ENCODE measurements around the gene PYGM.
A peak's percentile ranks its signal among the peaks of the same experiment; 100 is the strongest.

The PYGM gene

DNA sequence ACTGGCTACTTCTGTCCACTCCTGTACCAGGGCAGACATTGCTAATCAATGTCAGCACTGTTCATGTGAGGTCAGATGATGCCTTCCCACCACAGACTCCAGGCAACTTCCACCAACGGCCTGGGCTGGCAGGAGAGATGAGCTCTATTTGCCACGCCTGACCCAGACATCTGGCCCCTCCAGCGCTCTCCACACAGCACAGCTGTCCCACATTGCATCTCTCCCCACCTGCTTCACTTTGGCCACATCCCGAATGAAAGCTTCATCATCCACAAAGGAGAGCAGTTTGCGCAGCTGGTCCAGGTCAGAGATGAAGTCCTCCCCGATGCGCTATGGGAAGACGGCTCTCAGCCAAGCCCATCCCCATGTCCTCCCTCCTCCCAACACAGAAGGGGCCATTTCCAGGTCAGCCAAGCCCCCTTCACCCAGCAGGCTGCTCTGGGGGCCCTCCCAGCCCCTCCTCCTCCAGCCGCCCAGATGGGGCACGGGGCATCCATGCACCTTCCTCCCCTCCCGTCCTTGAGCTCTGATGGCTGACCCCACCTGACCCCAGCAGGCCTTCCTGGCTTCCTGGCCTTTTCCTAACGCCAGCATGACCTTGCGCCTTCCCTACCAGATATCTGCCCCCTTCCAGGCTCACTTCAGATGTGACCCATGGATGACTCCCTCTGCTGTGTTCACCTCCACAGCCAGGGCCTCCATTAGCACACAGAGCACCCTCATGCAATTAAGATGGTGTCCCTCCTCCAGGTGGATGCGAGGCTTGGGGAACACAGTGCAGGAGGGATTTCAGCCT is 7.4 kb downstream of the PYGM start:
- DNase-seq, result no peak

DNA sequence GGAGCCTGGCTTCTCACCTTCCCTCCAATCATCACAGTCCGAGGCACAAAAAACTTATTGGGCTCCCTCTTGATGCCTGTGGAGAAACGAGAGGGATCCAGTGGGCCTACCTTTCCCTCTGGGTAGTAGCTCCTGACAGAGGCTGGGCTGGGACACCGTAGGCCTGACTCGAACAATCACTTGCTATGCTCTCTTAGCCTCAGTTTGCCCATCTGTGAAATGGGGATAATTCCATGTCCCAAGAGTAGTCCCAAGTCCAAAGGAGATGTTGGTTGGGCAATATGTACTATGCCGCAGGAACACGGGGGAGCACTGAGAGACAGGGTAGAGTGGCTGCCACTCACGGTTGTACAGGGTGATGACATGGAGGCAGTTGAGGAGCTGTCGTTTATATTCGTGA is 8.2 kb downstream of the PYGM start:
- DNase-seq, result no peak

- DNase-seq, result no peak
Observed at GRCh38 chr11:64751136-64751535, 8.6 kb downstream of the PYGM start.

- DNase-seq, result no peak
Observed at GRCh38 chr11:64750361-64751054, 9.3 kb downstream of the PYGM start.

DNA sequence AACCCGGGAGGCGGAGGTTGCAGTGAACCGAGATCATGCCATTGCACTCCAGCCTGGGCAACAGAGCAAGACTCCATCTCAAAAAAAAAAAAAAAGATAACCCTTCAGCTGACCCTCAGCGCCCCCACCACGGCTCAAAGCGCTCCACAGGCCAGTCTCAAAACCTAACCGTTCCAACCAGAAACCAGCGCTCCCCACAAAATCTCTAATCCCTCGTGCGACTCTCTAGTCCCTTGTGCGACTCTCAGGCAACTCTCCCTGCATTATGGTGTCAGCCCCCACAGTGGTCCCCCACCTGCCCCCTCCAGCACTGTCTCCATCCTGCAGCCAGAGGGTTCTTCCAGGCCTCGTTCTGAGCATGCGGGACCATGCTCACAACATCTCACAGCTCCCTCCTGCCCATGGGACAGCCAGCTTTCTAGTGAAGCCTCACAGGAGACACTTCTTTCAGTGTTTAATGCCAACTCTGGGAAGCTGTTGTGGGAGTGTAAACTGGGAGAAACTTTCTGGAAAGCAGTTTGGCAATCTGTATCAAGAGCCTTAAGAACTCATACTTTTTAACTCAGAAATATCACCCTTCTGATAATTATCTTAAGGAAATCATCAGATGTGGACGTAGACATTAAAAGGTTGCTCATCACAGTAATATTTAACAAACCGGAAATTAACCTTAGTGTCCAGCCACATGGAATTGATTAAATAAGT is 11.7 kb downstream of the PYGM start:
- DNase-seq, result no peak

- DNase-seq, result no peak
Observed at GRCh38 chr11:64746486-64746885, 13.3 kb downstream of the PYGM start.

- peak; percentile 21 for DNase-seq
Observed at GRCh38 chr11:64745521-64746328, 14.0 kb downstream of the PYGM start.

DNA sequence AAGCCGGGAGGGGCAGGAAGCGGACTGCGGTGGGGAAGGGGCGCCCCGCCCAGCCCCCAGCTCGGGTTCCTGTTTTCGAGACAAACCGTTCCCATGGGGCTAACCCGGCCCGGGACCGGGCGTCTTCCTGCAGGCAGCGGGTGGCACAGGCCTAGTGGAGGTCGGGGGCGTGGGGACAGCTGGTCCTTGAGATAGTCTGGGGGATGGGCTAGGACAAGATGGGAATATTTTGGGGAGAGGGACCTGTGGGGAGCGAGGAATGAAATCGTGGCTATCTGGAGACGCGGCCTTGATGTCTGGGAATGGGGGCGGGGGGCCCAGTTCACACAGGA is 14.6 kb downstream of the PYGM start:
- peak; percentile 25 for DNase-seq

- DNase-seq, result no peak
Observed at GRCh38 chr11:64744544-64745188, 15.1 kb downstream of the PYGM start.

DNA sequence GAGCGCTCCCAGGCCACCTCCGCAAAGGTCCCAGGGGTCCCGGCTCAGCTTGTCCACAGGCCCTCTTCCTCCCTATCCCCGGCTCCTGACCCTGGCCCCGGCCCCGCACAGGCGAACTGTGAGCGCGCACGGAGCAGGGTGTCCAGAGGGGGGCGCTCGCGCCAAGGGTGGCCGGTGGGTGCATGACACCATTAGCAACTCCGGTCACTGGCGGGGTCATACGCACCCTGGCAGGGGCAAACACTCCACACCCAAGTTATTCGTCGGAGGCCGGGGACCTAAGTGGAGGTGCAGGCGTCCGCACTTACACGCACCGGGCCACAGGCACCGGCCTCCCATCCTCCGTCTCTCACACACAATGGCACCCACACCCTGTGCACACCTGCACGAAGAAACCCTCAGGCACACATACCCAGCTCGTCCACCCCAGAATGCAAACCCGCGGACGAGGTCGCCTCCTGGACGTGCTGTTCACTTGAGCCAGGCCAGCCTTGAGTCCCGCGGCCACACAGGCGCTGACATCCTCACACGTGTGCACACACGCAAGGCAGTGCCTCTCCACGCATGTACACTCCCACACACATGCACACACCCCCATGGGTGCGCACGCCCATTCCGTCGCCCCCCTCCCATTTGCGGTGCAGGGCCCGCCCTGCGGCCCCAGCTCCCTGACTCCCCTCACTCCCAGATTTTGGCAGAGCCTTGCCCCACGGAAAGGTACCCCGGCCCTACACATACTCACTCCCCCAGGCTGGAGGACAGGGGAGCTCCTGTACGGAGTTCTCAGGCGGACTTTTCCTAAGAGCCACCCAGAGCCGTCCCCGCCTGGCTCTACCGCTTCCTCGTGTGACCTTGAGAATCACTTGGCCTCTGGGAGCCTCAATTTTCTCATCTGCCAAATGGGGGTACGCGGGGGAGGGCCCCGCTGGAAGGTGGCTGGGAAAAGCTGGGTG is 15.9 kb downstream of the PYGM start, which contains the start of gene RASGRP2:
Gene RASGRP2 (minus strand): TSS at position 552 of the 953 bp plus-strand sequence. CDS start 1,276 bp downstream, outside the sequence.
- peak; percentile 40 for DNase-seq

DNA sequence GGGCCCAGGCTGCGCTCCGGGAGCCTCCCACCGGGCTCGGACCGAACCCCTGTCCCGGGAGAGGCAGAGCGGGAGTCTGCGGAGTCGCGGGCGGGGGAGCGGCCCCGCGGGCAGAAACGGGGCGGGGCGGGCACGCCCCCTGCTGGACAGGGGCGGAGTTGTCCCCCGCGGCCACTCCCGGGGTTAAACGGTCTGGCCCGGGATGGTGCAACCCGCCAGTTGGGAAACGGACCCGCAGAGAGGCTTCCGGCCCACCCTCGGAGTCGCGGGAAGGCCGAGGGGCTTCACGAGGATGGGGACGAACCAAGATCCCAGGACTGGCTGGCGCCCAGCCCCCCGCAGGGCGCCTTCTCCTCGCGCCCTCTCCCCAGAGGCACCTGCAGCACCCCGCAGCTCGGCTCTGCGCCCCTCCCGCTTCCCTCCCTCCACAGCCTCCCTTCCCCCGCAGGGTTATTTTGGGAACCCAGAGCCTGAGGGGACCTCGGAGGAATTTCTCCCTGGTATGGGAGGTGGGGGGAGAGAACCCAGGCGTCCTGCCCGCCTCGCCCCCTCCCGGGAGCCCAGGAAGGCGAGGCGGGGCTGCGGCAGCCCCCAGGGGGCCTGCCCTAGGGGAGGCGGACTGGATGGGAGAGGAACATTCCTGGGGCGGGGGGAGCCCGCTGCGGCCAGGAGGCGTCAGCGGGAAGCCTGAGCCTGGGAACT is 16.7 kb downstream of the PYGM start:
- peak; percentile 30 for DNase-seq

DNA sequence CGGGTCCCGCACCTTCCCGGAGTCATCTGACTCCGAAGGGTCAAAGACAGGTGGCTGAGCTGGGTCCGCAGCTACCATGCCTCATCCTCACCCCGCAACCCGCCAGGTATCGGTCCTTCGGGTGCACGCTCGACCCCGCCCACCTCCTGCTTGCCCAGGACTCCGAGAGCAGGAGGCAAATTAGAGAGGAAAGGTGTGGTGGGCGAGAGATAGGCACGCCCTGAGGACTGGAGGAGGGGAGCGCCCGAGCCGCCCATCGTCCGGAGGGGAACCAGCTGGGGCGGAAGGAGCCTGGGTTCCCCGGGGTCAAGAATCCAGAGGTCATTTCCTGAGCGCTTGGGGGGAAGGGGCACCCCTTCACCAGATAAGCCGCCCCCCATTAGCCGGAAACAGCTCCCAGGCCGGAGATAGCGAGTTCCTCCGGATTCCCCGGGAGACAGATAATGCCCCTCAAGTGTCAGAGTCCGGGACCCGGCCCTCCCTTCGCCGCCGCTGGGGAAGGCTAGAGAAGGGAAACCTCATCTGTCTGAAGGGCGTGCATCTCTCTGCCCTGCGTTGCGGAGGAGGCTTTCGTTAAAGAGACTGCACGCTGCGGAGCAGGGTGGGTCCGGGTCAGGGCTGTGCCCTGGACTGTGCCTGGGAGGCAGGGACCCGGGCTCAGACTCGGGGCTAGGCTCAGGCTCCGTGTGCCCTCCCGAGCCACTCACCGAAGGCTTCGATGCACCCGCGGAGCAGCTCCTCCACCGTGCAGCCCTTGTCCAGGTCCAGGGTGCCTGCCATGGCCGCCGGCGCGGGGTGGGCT is 17.5 kb downstream of the PYGM start:
- no peak for DNase-seq

GRCh38 chr11:64741375-64742086 is 18.2 kb downstream of the PYGM start:
- no peak for DNase-seq

GRCh38 chr11:64739871-64740270 is 19.9 kb downstream of the PYGM start:
- no peak for DNase-seq

GRCh38 chr11:64736654-64737053 is 23.1 kb downstream of the PYGM start:
- DNase-seq, result no peak

GRCh38 chr11:64735725-64736259 is 24.0 kb downstream of the PYGM start:
- no peak for DNase-seq

- no peak for DNase-seq
Observed at GRCh38 chr11:64734811-64735724, 24.7 kb downstream of the PYGM start.

DNA sequence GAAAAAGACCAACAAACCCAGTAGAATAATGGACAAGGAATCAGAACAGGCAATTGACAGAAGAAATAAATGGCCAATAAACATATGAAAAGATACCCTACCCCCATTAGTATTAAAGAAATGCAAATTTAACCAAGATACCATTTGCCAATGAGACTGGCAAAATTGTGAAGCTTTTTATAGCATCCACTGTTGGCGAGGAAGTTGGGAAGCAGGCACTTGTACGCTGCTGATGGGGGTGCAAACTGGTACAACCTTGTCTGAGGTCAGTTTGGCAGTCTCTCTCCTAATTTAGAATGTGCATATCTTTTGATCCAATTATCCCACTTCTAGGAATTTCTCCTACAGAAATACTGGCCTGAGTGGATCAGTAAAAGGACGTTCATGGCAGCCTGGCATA is 28.2 kb downstream of the PYGM start:
- no peak for DNase-seq

Measured in midbrain (tissue), 1 donor.